Mesenchymal stem cell (in vitro differentiated cells and primary cell): ENCODE data around the gene IL21R. TPM values are rescaled to one million over a fixed set of nuclear protein-coding genes. Genes with fewer than 3 reads are reported as not detected.

Experiments used
- DNase-seq: peaks from one replicate; pipeline ENCODE4 v3.0.0-alpha.2; 2013
- H2AFZ ChIP-seq: one replicate; pipeline ENCODE4 v1.6.1; 2013; ENCODE audit warnings: low read depth, mild to moderate bottlenecking, control low read depth, inconsistent platforms, low read length, moderate library complexity
- H2AK5ac ChIP-seq: 2 replicates; pipeline ENCODE4 v1.6.1; 2013; ENCODE audit warnings: low read length, moderate library complexity, mild to moderate bottlenecking, inconsistent platforms; ENCODE audit not compliant: severe bottlenecking
- H2BK120ac ChIP-seq: one replicate; pipeline ENCODE4 v1.6.1; 2013; ENCODE audit warnings: low read depth, mild to moderate bottlenecking, inconsistent platforms, low read length, moderate library complexity
- H2BK12ac ChIP-seq, 2 experiments: one replicate each; pipeline ENCODE4 v1.6.1; 2013; ENCODE audit warnings: inconsistent platforms in 2 of 2, low read length in 2 of 2, mild to moderate bottlenecking in 2 of 2, moderate library complexity in 2 of 2, control low read depth in 1 of 2
- H2BK15ac ChIP-seq: one replicate; pipeline ENCODE4 v1.6.1; 2013; ENCODE audit warnings: mild to moderate bottlenecking, low read depth, inconsistent platforms; ENCODE audit not compliant: poor library complexity, severe bottlenecking
- H2BK5ac ChIP-seq: 2 replicates; pipeline ENCODE4 v1.6.1; 2013; ENCODE audit warnings: low read depth, mild to moderate bottlenecking, low read length, control low read depth, inconsistent platforms; ENCODE audit not compliant: poor library complexity, severe bottlenecking
- H3K14ac ChIP-seq, 2 experiments: one replicate each; pipeline ENCODE4 v1.6.1; 2013; ENCODE audit warnings: inconsistent platforms in 2 of 2, low read length in 2 of 2, control low read depth in 1 of 2, mild to moderate bottlenecking in 1 of 2, moderate library complexity in 1 of 2
- H3K18ac ChIP-seq, 2 experiments: one replicate each; pipeline ENCODE4 v1.6.1; 2013; ENCODE audit warnings: inconsistent platforms in 2 of 2, low read length in 2 of 2, control low read depth in 1 of 2, low read depth in 1 of 2, mild to moderate bottlenecking in 1 of 2
- H3K23ac ChIP-seq, 2 experiments: one replicate each; pipeline ENCODE4 v1.6.1; 2013; ENCODE audit warnings: inconsistent platforms in 2 of 2, low read length in 2 of 2, mild to moderate bottlenecking in 2 of 2, moderate library complexity in 2 of 2, control low read depth in 1 of 2
- H3K27ac ChIP-seq: 2 replicates; pipeline ENCODE4 v1.5.1; 2013; ENCODE audit warnings: mild to moderate bottlenecking, moderate library complexity, low read length, control low read depth, inconsistent platforms; ENCODE audit not compliant: poor library complexity, severe bottlenecking
- H3K27me3 ChIP-seq, 2 experiments: 2 replicates each; pipeline versions ENCODE4 v1.6.1 to v1.7.0; 2013; ENCODE audit warnings: low read length in 2 of 2, mild to moderate bottlenecking in 2 of 2, moderate library complexity in 2 of 2, control low read depth in 1 of 2, inconsistent platforms in 1 of 2; ENCODE audit not compliant: control insufficient read depth in 1 of 2, insufficient read depth in 1 of 2
- H3K36me3 ChIP-seq, 2 experiments: 2 replicates each; pipeline versions ENCODE4 v1.6.1 to v1.7.0; 2013; ENCODE audit warnings: low read length in 2 of 2, control low read depth in 1 of 2, inconsistent platforms in 1 of 2, low read depth in 1 of 2, mild to moderate bottlenecking in 1 of 2; ENCODE audit not compliant: insufficient read depth in 2 of 2, control insufficient read depth in 1 of 2
- H3K4ac ChIP-seq, 2 experiments: one replicate each; pipeline ENCODE4 v1.6.1; 2013; ENCODE audit warnings: inconsistent platforms in 2 of 2, low read length in 2 of 2, mild to moderate bottlenecking in 2 of 2, moderate library complexity in 2 of 2, control low read depth in 1 of 2, low read depth in 1 of 2
- H3K4me1 ChIP-seq: 2 replicates; pipeline ENCODE4 v1.6.1; 2013; ENCODE audit warnings: low read depth, low read length, control low read depth; ENCODE audit not compliant: control insufficient read depth, insufficient read depth
- H3K4me2 ChIP-seq: 2 replicates; pipeline ENCODE4 v1.6.1; 2013; ENCODE audit warnings: low read length, mild to moderate bottlenecking, inconsistent platforms; ENCODE audit not compliant: poor library complexity, severe bottlenecking
- H3K4me3 ChIP-seq, 2 experiments: 2 replicates each; pipeline versions ENCODE4 v1.5.1 to v1.7.0; 2013; ENCODE audit warnings: low read length in 2 of 2, mild to moderate bottlenecking in 2 of 2, control low read depth in 1 of 2, low read depth in 1 of 2; ENCODE audit not compliant: insufficient read depth in 1 of 2
- H3K79me1 ChIP-seq: replicated peaks from 2 replicates; pipeline ENCODE4 v1.6.1; 2013; ENCODE audit warnings: mild to moderate bottlenecking, control low read depth, low read length, inconsistent platforms; ENCODE audit not compliant: poor library complexity, severe bottlenecking
- H3K9ac ChIP-seq: 2 replicates; pipeline ENCODE4 v1.7.0; 2013; ENCODE audit warnings: mild to moderate bottlenecking, low read length, moderate library complexity
- H3K9me3 ChIP-seq: 2 replicates; pipeline ENCODE4 v1.7.0; 2013; ENCODE audit warnings: mild to moderate bottlenecking, low read length; ENCODE audit not compliant: control insufficient read depth
- H4K8ac ChIP-seq: one replicate; pipeline ENCODE4 v1.6.1; 2013; ENCODE audit warnings: inconsistent platforms, mild to moderate bottlenecking, low read length, moderate library complexity
- H4K91ac ChIP-seq: one replicate; pipeline ENCODE4 v1.6.1; 2013; ENCODE audit warnings: mild to moderate bottlenecking, low read length, inconsistent platforms
- WGBS: methylation state at CpG from one replicate; pipeline ENCODE4 v1.1.7; 2013; ENCODE audit warnings: mixed read lengths; 5-methylcytosine and 5-hydroxymethylcytosine counted together
- polyA plus RNA-seq, 2 experiments: library from polyadenylated mRNA; stranded (reverse); fragments of 200-250 nt; gene quantifications; one replicate each; pipeline ENCODE4 v1.2.3, GENCODE V29; 2013

Gene IL21R
- 1.6 TPM for polyA plus RNA-seq (2013, experiment 1 of 2)
- 1.6 TPM for polyA plus RNA-seq (2013, experiment 2 of 2)

- no peak within 1 kb of the TSS for H2AFZ ChIP-seq
- no peak within 1 kb of the TSS for H2BK12ac ChIP-seq
- H4K91ac ChIP-seq = no peak within 1 kb of the TSS
- no peak within 1 kb of the TSS for H4K8ac ChIP-seq
- H3K9me3 ChIP-seq = no peaks in the 10 kb centered on the region
- H2BK15ac ChIP-seq = no peak within 1 kb of the TSS
- no peak within 1 kb of the TSS for H2AK5ac ChIP-seq
- H3K4me1 ChIP-seq = peaks cover 8% of the 10 kb centered on the region
- H3K4me2 ChIP-seq = no peak within 1 kb of the TSS
- peaks cover 12 to 27% of the 10 kb centered on the region in 2 experiments for H3K27me3 ChIP-seq
- H3K4me3 ChIP-seq = peak within 1 kb of the TSS in 1 of 2 experiments; percentile 51
- no peak within 1 kb of the TSS for H3K27ac ChIP-seq
- no peak within 1 kb of the TSS for H3K23ac ChIP-seq
- H3K79me1 ChIP-seq = no peaks in the 10 kb centered on the region
- peak within 1 kb of the TSS in 1 of 2 experiments; percentile 20 for H3K14ac ChIP-seq
- DNase-seq = no peak
- H3K9ac ChIP-seq = peak within 1 kb of the TSS; percentile 66
- 54% methylated on average over 23 of the region's 23 CpGs for WGBS
- no peak within 1 kb of the TSS for H3K4ac ChIP-seq
- H3K18ac ChIP-seq = no peak within 1 kb of the TSS
- no peak within 1 kb of the TSS for H2BK120ac ChIP-seq
- H3K36me3 ChIP-seq = no peaks in the 10 kb centered on the region
- H2BK5ac ChIP-seq = no peak within 1 kb of the TSS
Observed at GRCh38 chr16:27401768-27402568, at the start of gene IL21R. TSS of gene IL21R (plus strand) at chr16:27402174. CDS start at chr16:27430072, 27,898 bp downstream.

- no peak for DNase-seq
- WGBS = 99% methylated on average over 4 of the region's 4 CpGs
Observed at GRCh38 chr16:27353853-27354252, 48.1 kb upstream of the IL21R start.

GRCh38 chr16:27355610-27356009, 46.4 kb upstream of the IL21R start:
- Histone ChIP-seq H3K23ac (no peak overlapping the region), H3K4me3 (no peak overlapping the region), H3K14ac (no peak overlapping the region), H3K9ac (no peak overlapping the region), H3K36me3 (peaks cover 78 to 93% of the 10 kb centered on the region in 2 experiments), H3K79me1 (peaks cover 35% of the 10 kb centered on the region), H2BK12ac (no peak overlapping the region), H3K18ac (no peak overlapping the region), H3K4ac (no peak overlapping the region), H2BK120ac (peak overlapping the region; percentile 35), H4K91ac (no peak overlapping the region), H2AFZ (no peak overlapping the region), H3K27me3 (no peaks in the 10 kb centered on the region), H2BK15ac (no peak overlapping the region), H4K8ac (peak overlapping the region; percentile 4), H2BK5ac (no peak overlapping the region), H3K27ac (no peak overlapping the region), H3K4me2 (no peak overlapping the region), H2AK5ac (no peak overlapping the region), H3K4me1 (peaks cover 3% of the 10 kb centered on the region), H3K9me3 (peaks cover 4% of the 10 kb centered on the region)
- peak; percentile 36 for DNase-seq
- 74% methylated on average over 7 of the region's 12 CpGs for WGBS

More at GRCh38 chr16:27353853-27354252, 48.1 kb upstream of the IL21R start:
- Histone ChIP-seq H2BK12ac (no peak overlapping the region), H3K18ac (no peak overlapping the region), H4K91ac (no peak overlapping the region), H3K27ac (no peak overlapping the region), H3K4me3 (no peak overlapping the region), H3K14ac (no peak overlapping the region), H2BK120ac (no peak overlapping the region), H3K9me3 (no peaks in the 10 kb centered on the region), H2AFZ (no peak overlapping the region), H3K27me3 (no peaks in the 10 kb centered on the region), H2AK5ac (no peak overlapping the region), H2BK15ac (no peak overlapping the region), H3K9ac (no peak overlapping the region), H3K4me1 (peaks cover 3% of the 10 kb centered on the region), H3K4me2 (no peak overlapping the region), H3K4ac (no peak overlapping the region), H2BK5ac (no peak overlapping the region), H4K8ac (no peak overlapping the region), H3K79me1 (peaks cover 41% of the 10 kb centered on the region), H3K36me3 (peaks cover 73 to 96% of the 10 kb centered on the region in 2 experiments), H3K23ac (no peak overlapping the region)

GRCh38 chr16:27356794-27357193, 45.2 kb upstream of the IL21R start:
- Histone ChIP-seq H3K27ac (no peak overlapping the region), H3K79me1 (peaks cover 30% of the 10 kb centered on the region), H2BK120ac (no peak overlapping the region), H3K18ac (no peak overlapping the region), H2AFZ (no peak overlapping the region), H3K23ac (no peak overlapping the region), H2BK15ac (peak overlapping the region; percentile 21), H3K9ac (no peak overlapping the region), H3K4me2 (no peak overlapping the region), H4K8ac (no peak overlapping the region), H4K91ac (no peak overlapping the region), H3K4ac (no peak overlapping the region), H3K9me3 (peaks cover 4% of the 10 kb centered on the region), H3K27me3 (no peaks in the 10 kb centered on the region), H3K14ac (no peak overlapping the region), H3K4me1 (peaks cover 3% of the 10 kb centered on the region), H2BK12ac (no peak overlapping the region), H2BK5ac (no peak overlapping the region), H2AK5ac (no peak overlapping the region), H3K4me3 (no peak overlapping the region), H3K36me3 (peaks cover 82 to 92% of the 10 kb centered on the region in 2 experiments)
- WGBS = 93% methylated on average over 4 of the region's 4 CpGs
- no peak for DNase-seq
